AG04449 (cell line): ENCODE data around the gene STX16.
"Not testable (repeated sequence)": the region's sequence is repeated elsewhere in the genome, so short reads cannot be mapped to it uniquely, and the experiment has no call there.

ENCODE experiments used
- CTCF ChIA-PET: fragments of 350-600 bp; formaldehyde crosslinking; extraction: SDS; loops from one replicate; lab custom pipeline; 2021; ENCODE audit warnings: antibody characterized with exemption; lab: Yijun Ruan, JAX
- POLR2A ChIA-PET: fragments of 400-600, 350-600 bp; formaldehyde crosslinking; extraction: SDS; loops from one replicate; lab custom pipeline; 2020; ENCODE audit warnings: antibody characterized with exemption, inconsistent platforms; lab: Yijun Ruan, JAX
- DNase-seq: peaks from one replicate; pipeline ENCODE4 v3.0.0-alpha.2; 2010; ENCODE audit warnings: low read depth, low spot score
- H3K4me3 ChIP-seq: 2 replicates; pipeline ENCODE4 v1.5.1; 2011; ENCODE audit warnings: low read depth, mild to moderate bottlenecking, control low read depth, low read length
- CTCF ChIP-seq: IDR thresholded peaks from one replicate; pipeline ENCODE4 v1.5.1; 2011; ENCODE audit warnings: mild to moderate bottlenecking, moderate library complexity, low read length, control low read depth, inconsistent platforms; ENCODE audit not compliant: insufficient read depth; ENCODE audit errors: missing control alignments

STX16 gene

GRCh38 chr20:58647796-58648501 lies 3.1 kb upstream of the STX16 start:
- no peak overlapping the region for H3K4me3 ChIP-seq
- TF ChIP-seq CTCF: no peak
- POLR2A ChIA-PET: interaction anchor here (0.6 to 2.1 kb wide), 5 partner anchors 8 to 133 kb away, joined by 3 to 10 read pairs (median 3); partner anchors contain the start of gene APCDD1L
- DNase-seq: peak; percentile 50
- CTCF ChIA-PET: interaction anchor here (0.9 to 2.1 kb wide), 10 partner anchors 9 to 807 kb away, joined by 3 to 11 read pairs (median 4); no protein-coding TSS in a partner anchor

- not testable (repeated sequence) for DNase-seq, H3K4me3 ChIP-seq
- ChIA-PET CTCF (interaction anchor here (0.8 to 2.1 kb wide), 8 partner anchors 9 to 807 kb away, joined by 3 to 11 read pairs (median 4); partner anchors contain the start of gene APCDD1L), POLR2A (interaction anchor here (0.6 to 2.1 kb wide), 5 partner anchors 8 to 265 kb away, joined by 3 to 10 read pairs (median 4); no protein-coding TSS in a partner anchor)
These were observed 2.6 kb upstream of the STX16 start for GRCh38 chr20:58648502-58648825.

- no peak for DNase-seq
- TF ChIP-seq CTCF: no peak
- CTCF ChIA-PET: interaction anchor here (0.8 to 2.4 kb wide), 9 partner anchors 10 to 413 kb away, joined by 3 to 11 read pairs (median 4); partner anchors contain the start of gene APCDD1L
- no peak overlapping the region for H3K4me3 ChIP-seq
- POLR2A ChIA-PET: interaction anchor here (0.6 to 2.9 kb wide), 5 partner anchors 9 to 285 kb away, joined by 3 to 26 read pairs (median 3); partner anchors contain the start of gene APCDD1L
These were observed 1.5 kb upstream of the STX16 start for GRCh38 chr20:58649288-58650180.

GRCh38 chr20:58650181-58650775 lies 805 bp upstream of the STX16 start:
- POLR2A ChIA-PET: interaction anchor here (0.6 to 2.9 kb wide), 17 partner anchors 11 to 411 kb away, joined by 3 to 26 read pairs (median 4); partner anchors contain the start of genes APCDD1L and GNAS
- CTCF ChIA-PET: interaction anchor here (0.5 to 2.4 kb wide), 16 partner anchors 8 to 432 kb away, joined by 3 to 11 read pairs (median 4); partner anchors contain the start of genes APCDD1L and VAPB
- H3K4me3 ChIP-seq: peak overlapping the region; percentile 87
- no peak for DNase-seq
- TF ChIP-seq CTCF: no peak

GRCh38 chr20:58651559-58651945 lies 469 bp downstream of the STX16 start:
- peak overlapping the region; percentile 87 for H3K4me3 ChIP-seq
- ChIA-PET CTCF (interaction anchor here (0.7 to 2.4 kb wide), 27 partner anchors 10 to 433 kb away, joined by 3 to 11 read pairs (median 3); partner anchors contain the start of genes GNAS and VAPB), POLR2A (interaction anchor here (0.6 to 2.9 kb wide), 22 partner anchors 8 to 263 kb away, joined by 3 to 26 read pairs (median 4); partner anchors contain the start of genes APCDD1L and GNAS)
- no peak for TF ChIP-seq CTCF
- DNase-seq: no peak
